ENCODE measurements around the gene CPT2.

CPT2 gene

GRCh38 chr1:53241828-53242227, 45.2 kb downstream of the CPT2 start:
- Histone ChIP-seq H3K27me3 (ENCODE audit: control insufficient read depth in 2 of 2, insufficient read depth in 2 of 2, low read length in 2 of 2) (no peaks in the 10 kb centered on the region), H3K4me3 (ENCODE audit: low read length in 2 of 2) (no peak overlapping the region), H3K27ac (ENCODE audit: low read depth in 2 of 2, low read length in 2 of 2) (no peak overlapping the region), H3K9me3 (ENCODE audit: control insufficient read depth in 2 of 2, low read length in 2 of 2) (no peaks in the 10 kb centered on the region), H3K9ac (ENCODE audit: low read depth in 1 of 2, low read length in 2 of 2) (no peak overlapping the region), H3K36me3 (ENCODE audit: control insufficient read depth in 2 of 2, insufficient read depth in 2 of 2, low read length in 2 of 2) (no peaks in the 10 kb centered on the region), H3K4me1 (ENCODE audit: control insufficient read depth in 2 of 2, insufficient read depth in 2 of 2, low read length in 2 of 2) (peaks cover 7 to 11% of the 10 kb centered on the region in 2 donors)

GRCh38 chr1:53242381-53242780, 45.8 kb downstream of the CPT2 start:
- Histone ChIP-seq H3K27me3 (ENCODE audit: control insufficient read depth in 2 of 2, insufficient read depth in 2 of 2, low read length in 2 of 2) (no peaks in the 10 kb centered on the region), H3K9ac (ENCODE audit: low read depth in 1 of 2, low read length in 2 of 2) (no peak overlapping the region), H3K4me3 (ENCODE audit: low read length in 2 of 2) (no peak overlapping the region), H3K27ac (ENCODE audit: low read depth in 2 of 2, low read length in 2 of 2) (no peak overlapping the region), H3K9me3 (ENCODE audit: control insufficient read depth in 2 of 2, low read length in 2 of 2) (no peaks in the 10 kb centered on the region), H3K4me1 (ENCODE audit: control insufficient read depth in 2 of 2, insufficient read depth in 2 of 2, low read length in 2 of 2) (peaks cover 4 to 7% of the 10 kb centered on the region in 2 donors), H3K36me3 (ENCODE audit: control insufficient read depth in 2 of 2, insufficient read depth in 2 of 2, low read length in 2 of 2) (no peaks in the 10 kb centered on the region)

- Histone ChIP-seq H3K27ac (ENCODE audit: low read depth in 2 of 2, low read length in 2 of 2) (no peak overlapping the region), H3K9ac (ENCODE audit: low read depth in 1 of 2, low read length in 2 of 2) (no peak overlapping the region), H3K36me3 (ENCODE audit: control insufficient read depth in 2 of 2, insufficient read depth in 2 of 2, low read length in 2 of 2) (no peaks in the 10 kb centered on the region), H3K4me3 (ENCODE audit: low read length in 2 of 2) (no peak overlapping the region), H3K27me3 (ENCODE audit: control insufficient read depth in 2 of 2, insufficient read depth in 2 of 2, low read length in 2 of 2) (no peaks in the 10 kb centered on the region), H3K9me3 (ENCODE audit: control insufficient read depth in 2 of 2, low read length in 2 of 2) (no peaks in the 10 kb centered on the region), H3K4me1 (ENCODE audit: control insufficient read depth in 2 of 2, insufficient read depth in 2 of 2, low read length in 2 of 2) (no peaks in the 10 kb centered on the region)
Observed at GRCh38 chr1:53244141-53244540, 47.5 kb downstream of the CPT2 start.

- Histone ChIP-seq H3K27me3 (ENCODE audit: control insufficient read depth in 2 of 2, insufficient read depth in 2 of 2, low read length in 2 of 2) (no peaks in the 10 kb centered on the region), H3K4me1 (ENCODE audit: control insufficient read depth in 2 of 2, insufficient read depth in 2 of 2, low read length in 2 of 2) (no peaks in the 10 kb centered on the region), H3K9ac (ENCODE audit: low read depth in 1 of 2, low read length in 2 of 2) (no peak overlapping the region), H3K9me3 (ENCODE audit: control insufficient read depth in 2 of 2, low read length in 2 of 2) (no peaks in the 10 kb centered on the region), H3K4me3 (ENCODE audit: low read length in 2 of 2) (no peak overlapping the region), H3K36me3 (ENCODE audit: control insufficient read depth in 2 of 2, insufficient read depth in 2 of 2, low read length in 2 of 2) (no peaks in the 10 kb centered on the region), H3K27ac (ENCODE audit: low read depth in 2 of 2, low read length in 2 of 2) (no peak overlapping the region)
Observed at GRCh38 chr1:53246261-53247134, 49.9 kb downstream of the CPT2 start.

- Histone ChIP-seq H3K4me3 (ENCODE audit: low read length in 2 of 2) (no peak overlapping the region), H3K36me3 (ENCODE audit: control insufficient read depth in 2 of 2, insufficient read depth in 2 of 2, low read length in 2 of 2) (no peaks in the 10 kb centered on the region), H3K9me3 (ENCODE audit: control insufficient read depth in 2 of 2, low read length in 2 of 2) (no peaks in the 10 kb centered on the region), H3K4me1 (ENCODE audit: control insufficient read depth in 2 of 2, insufficient read depth in 2 of 2, low read length in 2 of 2) (no peaks in the 10 kb centered on the region), H3K9ac (ENCODE audit: low read depth in 1 of 2, low read length in 2 of 2) (no peak overlapping the region), H3K27me3 (ENCODE audit: control insufficient read depth in 2 of 2, insufficient read depth in 2 of 2, low read length in 2 of 2) (no peaks in the 10 kb centered on the region), H3K27ac (ENCODE audit: low read depth in 2 of 2, low read length in 2 of 2) (no peak overlapping the region)
Observed at GRCh38 chr1:53249706-53250105, 53.1 kb downstream of the CPT2 start.

- Histone ChIP-seq H3K4me1 (ENCODE audit: control insufficient read depth in 2 of 2, insufficient read depth in 2 of 2, low read length in 2 of 2) (no peaks in the 10 kb centered on the region), H3K27ac (ENCODE audit: low read depth in 2 of 2, low read length in 2 of 2) (no peak overlapping the region), H3K27me3 (ENCODE audit: control insufficient read depth in 2 of 2, insufficient read depth in 2 of 2, low read length in 2 of 2) (no peaks in the 10 kb centered on the region), H3K4me3 (ENCODE audit: low read length in 2 of 2) (no peak overlapping the region), H3K36me3 (ENCODE audit: control insufficient read depth in 2 of 2, insufficient read depth in 2 of 2, low read length in 2 of 2) (no peaks in the 10 kb centered on the region), H3K9me3 (ENCODE audit: control insufficient read depth in 2 of 2, low read length in 2 of 2) (no peaks in the 10 kb centered on the region), H3K9ac (ENCODE audit: low read depth in 1 of 2, low read length in 2 of 2) (no peak overlapping the region)
Observed at GRCh38 chr1:53250325-53250724, 53.7 kb downstream of the CPT2 start.

- no peak overlapping the region for H3K27ac ChIP-seq (ENCODE audit: low read depth in 2 of 2, low read length in 2 of 2)
- H3K9ac ChIP-seq (ENCODE audit: low read depth in 1 of 2, low read length in 2 of 2) = no peak overlapping the region
- H3K27me3 ChIP-seq (ENCODE audit: control insufficient read depth in 2 of 2, insufficient read depth in 2 of 2, low read length in 2 of 2) = no peaks in the 10 kb centered on the region
- H3K9me3 ChIP-seq (ENCODE audit: control insufficient read depth in 2 of 2, low read length in 2 of 2) = no peaks in the 10 kb centered on the region
- H3K36me3 ChIP-seq (ENCODE audit: control insufficient read depth in 2 of 2, insufficient read depth in 2 of 2, low read length in 2 of 2) = peaks cover 0 to 3% of the 10 kb centered on the region in 2 donors
- H3K4me1 ChIP-seq (ENCODE audit: control insufficient read depth in 2 of 2, insufficient read depth in 2 of 2, low read length in 2 of 2) = no peaks in the 10 kb centered on the region
- no peak overlapping the region for H3K4me3 ChIP-seq (ENCODE audit: low read length in 2 of 2)
Observed at GRCh38 chr1:53254011-53254640, 57.5 kb downstream of the CPT2 start.

- Histone ChIP-seq H3K9me3 (ENCODE audit: control insufficient read depth in 2 of 2, low read length in 2 of 2) (no peaks in the 10 kb centered on the region), H3K4me3 (ENCODE audit: low read length in 2 of 2) (no peak overlapping the region), H3K9ac (ENCODE audit: low read depth in 1 of 2, low read length in 2 of 2) (no peak overlapping the region), H3K36me3 (ENCODE audit: control insufficient read depth in 2 of 2, insufficient read depth in 2 of 2, low read length in 2 of 2) (peaks cover 0 to 3% of the 10 kb centered on the region in 2 donors), H3K4me1 (ENCODE audit: control insufficient read depth in 2 of 2, insufficient read depth in 2 of 2, low read length in 2 of 2) (no peaks in the 10 kb centered on the region), H3K27me3 (ENCODE audit: control insufficient read depth in 2 of 2, insufficient read depth in 2 of 2, low read length in 2 of 2) (no peaks in the 10 kb centered on the region), H3K27ac (ENCODE audit: low read depth in 2 of 2, low read length in 2 of 2) (no peak overlapping the region)
Observed at GRCh38 chr1:53255031-53255430, 58.4 kb downstream of the CPT2 start.

- H3K27me3 ChIP-seq (ENCODE audit: control insufficient read depth in 2 of 2, insufficient read depth in 2 of 2, low read length in 2 of 2) = no peaks in the 10 kb centered on the region
- no peak overlapping the region for H3K27ac ChIP-seq (ENCODE audit: low read depth in 2 of 2, low read length in 2 of 2)
Observed at GRCh38 chr1:53256511-53257453, 60.2 kb downstream of the CPT2 start.

More at GRCh38 chr1:53256511-53257453, 60.2 kb downstream of the CPT2 start:
- Histone ChIP-seq H3K4me3 (ENCODE audit: low read length in 2 of 2) (no peak overlapping the region), H3K4me1 (ENCODE audit: control insufficient read depth in 2 of 2, insufficient read depth in 2 of 2, low read length in 2 of 2) (no peaks in the 10 kb centered on the region), H3K9ac (ENCODE audit: low read depth in 1 of 2, low read length in 2 of 2) (no peak overlapping the region), H3K36me3 (ENCODE audit: control insufficient read depth in 2 of 2, insufficient read depth in 2 of 2, low read length in 2 of 2) (peaks cover 0 to 3% of the 10 kb centered on the region in 2 donors), H3K9me3 (ENCODE audit: control insufficient read depth in 2 of 2, low read length in 2 of 2) (no peaks in the 10 kb centered on the region)

All from mucosa of rectum (tissue), 2 donors.